ENCODE measurements around the gene PRR20E.

DNA sequence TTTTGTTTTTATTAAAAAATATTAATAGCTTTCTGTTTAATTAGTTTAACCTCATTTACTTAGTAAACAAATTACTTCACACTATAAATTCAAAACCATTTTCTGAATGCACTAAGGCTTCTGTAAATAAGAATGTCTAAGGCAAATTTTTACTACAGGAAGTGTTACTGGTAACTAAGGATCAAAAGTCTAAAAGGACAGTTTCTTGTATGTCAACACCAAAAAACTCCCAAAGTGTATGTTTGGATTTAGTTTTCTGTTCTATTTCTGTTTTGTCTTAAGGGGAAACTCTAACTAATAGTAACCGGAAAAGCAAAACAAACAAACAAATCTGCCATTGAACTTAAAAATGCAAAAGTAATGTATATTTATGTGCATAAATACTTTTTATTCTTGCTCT is 24.7 kb downstream of the PRR20E start:
- TF ChIP-seq, protein P1, sequence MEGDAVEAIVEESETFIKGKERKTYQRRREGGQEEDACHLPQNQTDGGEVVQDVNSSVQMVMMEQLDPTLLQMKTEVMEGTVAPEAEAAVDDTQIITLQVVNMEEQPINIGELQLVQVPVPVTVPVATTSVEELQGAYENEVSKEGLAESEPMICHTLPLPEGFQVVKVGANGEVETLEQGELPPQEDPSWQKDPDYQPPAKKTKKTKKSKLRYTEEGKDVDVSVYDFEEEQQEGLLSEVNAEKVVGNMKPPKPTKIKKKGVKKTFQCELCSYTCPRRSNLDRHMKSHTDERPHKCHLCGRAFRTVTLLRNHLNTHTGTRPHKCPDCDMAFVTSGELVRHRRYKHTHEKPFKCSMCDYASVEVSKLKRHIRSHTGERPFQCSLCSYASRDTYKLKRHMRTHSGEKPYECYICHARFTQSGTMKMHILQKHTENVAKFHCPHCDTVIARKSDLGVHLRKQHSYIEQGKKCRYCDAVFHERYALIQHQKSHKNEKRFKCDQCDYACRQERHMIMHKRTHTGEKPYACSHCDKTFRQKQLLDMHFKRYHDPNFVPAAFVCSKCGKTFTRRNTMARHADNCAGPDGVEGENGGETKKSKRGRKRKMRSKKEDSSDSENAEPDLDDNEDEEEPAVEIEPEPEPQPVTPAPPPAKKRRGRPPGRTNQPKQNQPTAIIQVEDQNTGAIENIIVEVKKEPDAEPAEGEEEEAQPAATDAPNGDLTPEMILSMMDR (IDR thresholded peaks at IDR 0.05; ENCODE audit: low read length), result no peak
- TF ChIP-seq EZH2 (IDR thresholded peaks at IDR 0.05; ENCODE audit: borderline replicate concordance, low read length), result no peak

All from OCI-LY1 (cell line).